CD4-positive, alpha-beta T cell treated with Interleukin-1 beta for 1 hour (primary cell): ENCODE measurements around the gene SPATA2L.
"Not testable (repeated sequence)": the region's sequence is repeated elsewhere in the genome, so short reads cannot be mapped to it uniquely, and the experiment has no call there.

Experiments used
- DNase-seq, 2 donors: peaks; one replicate each; pipeline ENCODE4 v3.0.0-alpha.2; 2020 to 2022

Gene SPATA2L

GRCh38 chr16:89706518-89707260 lies 5.2 kb upstream of the SPATA2L start:
- DNase-seq: no peak

DNA sequence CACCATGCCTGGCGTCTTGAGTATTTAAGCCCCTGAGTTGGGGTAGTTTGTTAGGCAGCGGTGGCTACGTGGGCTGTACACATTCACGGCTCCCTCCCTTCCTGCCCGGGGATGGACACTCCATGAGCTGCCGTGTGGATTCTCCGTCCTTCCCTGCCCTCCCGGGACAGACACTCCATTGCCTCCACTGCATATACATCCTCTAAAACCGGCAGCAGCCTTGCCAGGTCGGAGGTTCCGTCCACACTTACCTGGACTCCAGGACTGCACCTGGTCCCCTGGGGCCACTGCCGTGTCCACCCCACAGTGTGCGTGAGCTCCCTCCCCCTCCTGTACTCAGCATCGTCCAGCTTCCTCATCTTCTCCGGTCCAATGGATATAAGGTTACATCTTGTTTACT lies 3.5 kb upstream of the SPATA2L start:
- DNase-seq: no peak

DNA sequence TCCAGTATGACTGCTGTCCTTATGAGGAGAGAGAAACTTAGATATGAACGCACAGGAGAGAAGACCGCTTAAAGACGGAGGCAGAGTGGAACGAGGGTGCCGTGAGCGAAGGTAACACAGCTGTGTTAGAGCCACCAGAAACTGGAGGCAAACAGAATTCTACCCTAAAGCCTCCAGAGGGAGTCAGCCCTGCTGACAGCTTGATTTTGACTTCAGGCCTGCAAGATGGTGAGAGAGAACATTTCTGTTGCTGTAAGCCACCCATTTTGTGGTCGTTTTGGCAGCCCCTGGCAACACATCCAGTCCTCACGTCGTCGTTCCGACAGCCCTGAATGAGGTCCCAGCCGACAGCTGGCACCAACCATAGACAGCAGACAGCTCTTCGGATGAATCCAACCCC lies 2.8 kb upstream of the SPATA2L start:
- no peak for DNase-seq

DNA sequence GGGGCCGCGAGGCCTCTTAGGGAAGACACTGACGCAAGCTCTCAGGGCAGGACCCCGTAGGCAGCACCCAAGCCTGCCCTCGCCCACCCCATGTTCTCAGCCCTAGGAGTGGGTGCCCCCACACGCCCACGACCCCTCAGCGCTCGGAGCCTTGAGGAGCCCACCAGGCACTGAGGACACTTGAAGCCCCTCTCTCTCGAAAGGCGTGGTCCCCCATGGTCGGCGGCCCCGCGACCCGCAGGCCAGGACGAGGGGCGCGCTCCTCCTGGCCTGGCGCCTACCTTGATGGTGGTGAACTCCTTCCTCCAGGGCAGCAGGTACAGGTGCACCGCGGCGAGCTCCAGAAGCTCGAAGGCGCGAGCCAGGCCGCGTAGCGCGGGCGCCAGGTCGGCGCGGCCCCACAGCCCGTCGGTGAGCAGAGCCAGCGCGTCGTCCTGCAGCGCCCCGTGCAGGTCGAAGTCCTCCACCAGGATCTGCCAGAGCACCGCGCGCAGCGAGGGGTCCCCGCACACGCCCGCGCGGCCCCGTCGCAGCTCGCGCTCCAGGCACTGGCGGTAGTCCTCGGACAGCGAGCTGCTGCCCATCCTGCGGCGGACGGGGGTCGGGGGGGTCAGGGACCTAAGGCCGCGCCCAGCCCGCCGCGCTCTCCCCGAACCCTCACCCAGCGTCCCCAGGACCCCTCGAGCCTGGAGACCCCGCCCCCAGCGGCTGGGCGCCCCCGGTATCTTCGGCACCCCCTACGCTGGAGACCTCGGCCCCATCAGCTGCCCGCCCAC lies 668 bp downstream of the SPATA2L start:
- DNase-seq: peak; percentile 58 to 61

DNA sequence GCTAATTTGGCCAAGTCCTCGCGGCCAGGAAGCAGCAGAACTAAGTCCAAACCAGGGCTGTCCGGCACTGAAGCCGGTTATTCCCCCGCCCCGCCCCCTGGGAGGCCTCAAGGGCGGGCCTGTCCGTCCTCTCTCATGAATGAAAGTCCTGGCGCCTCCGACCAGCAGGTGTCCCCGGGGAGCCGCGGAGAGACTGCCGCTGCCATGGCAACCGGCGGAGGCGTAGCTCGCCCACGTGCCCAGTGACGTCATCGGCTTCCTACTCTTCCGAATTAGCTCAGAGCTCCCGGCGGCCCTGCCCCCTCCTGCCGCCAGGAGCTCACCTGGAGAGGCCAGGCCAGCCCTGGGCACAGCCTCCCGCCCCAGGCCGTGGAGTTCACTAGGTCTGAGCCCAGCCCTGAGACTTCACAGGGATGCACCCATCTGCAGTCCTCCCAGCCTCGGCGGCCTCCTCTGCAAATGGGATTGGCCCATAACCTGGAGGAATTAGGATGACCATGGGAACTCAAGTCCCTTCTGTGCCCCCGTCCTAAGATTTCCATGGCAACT lies 1.3 kb downstream of the SPATA2L start:
- peak; percentile 95 to 97 for DNase-seq

DNA sequence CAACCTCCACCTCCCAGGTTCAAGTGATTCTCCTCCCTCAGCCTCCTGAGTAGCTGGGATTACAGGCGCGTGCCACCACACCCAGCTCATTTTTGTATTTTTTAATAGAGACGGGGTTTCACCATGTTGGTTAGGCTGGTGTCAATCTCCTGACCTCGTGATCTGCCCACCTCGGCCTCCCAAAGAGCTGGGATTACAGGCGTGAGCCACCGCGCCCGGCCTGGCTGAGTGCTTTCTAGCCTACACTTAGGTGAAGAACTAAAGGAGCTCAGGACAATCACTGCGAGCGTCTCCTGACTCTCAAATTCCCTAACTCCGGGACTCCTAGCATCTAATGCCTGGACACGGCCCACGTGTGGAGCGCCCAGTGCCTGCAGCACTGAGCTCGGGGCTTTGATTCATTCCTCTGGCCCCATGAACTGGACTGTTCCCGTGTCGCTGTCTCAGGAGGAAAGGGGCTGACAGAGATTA lies 1.8 kb downstream of the SPATA2L start:
- not testable (repeated sequence) for DNase-seq

- DNase-seq: not testable (repeated sequence)
These were observed 2.8 kb downstream of the SPATA2L start for GRCh38 chr16:89698717-89699116.

- no peak for DNase-seq
These were observed 3.7 kb downstream of the SPATA2L start for GRCh38 chr16:89697616-89698331.

- no peak for DNase-seq
These were observed 4.3 kb downstream of the SPATA2L start for GRCh38 chr16:89697161-89697615.

GRCh38 chr16:89696670-89697128 lies 4.8 kb downstream of the SPATA2L start:
- DNase-seq: peak; percentile 54 to 57

GRCh38 chr16:89695875-89696669 lies 5.4 kb downstream of the SPATA2L start:
- no peak for DNase-seq

- DNase-seq: no peak
These were observed 6.2 kb downstream of the SPATA2L start for GRCh38 chr16:89695086-89695874.

DNA sequence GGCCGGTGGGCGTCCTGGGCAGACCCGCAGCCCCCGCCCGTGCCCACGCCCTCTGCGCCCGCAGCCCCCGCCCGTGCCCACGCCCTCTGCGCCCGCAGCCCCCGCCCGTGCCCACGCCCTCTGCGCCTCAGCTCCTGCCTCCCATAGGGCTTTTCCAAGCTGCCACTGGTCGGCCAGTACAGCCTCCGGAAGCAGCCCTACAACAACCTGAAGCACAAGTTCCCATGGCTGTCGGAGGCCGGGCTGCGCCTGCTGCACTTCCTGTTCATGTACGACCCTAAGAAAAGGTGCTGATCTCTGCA lies 6.8 kb downstream of the SPATA2L start:
- DNase-seq: not testable (repeated sequence)

DNA sequence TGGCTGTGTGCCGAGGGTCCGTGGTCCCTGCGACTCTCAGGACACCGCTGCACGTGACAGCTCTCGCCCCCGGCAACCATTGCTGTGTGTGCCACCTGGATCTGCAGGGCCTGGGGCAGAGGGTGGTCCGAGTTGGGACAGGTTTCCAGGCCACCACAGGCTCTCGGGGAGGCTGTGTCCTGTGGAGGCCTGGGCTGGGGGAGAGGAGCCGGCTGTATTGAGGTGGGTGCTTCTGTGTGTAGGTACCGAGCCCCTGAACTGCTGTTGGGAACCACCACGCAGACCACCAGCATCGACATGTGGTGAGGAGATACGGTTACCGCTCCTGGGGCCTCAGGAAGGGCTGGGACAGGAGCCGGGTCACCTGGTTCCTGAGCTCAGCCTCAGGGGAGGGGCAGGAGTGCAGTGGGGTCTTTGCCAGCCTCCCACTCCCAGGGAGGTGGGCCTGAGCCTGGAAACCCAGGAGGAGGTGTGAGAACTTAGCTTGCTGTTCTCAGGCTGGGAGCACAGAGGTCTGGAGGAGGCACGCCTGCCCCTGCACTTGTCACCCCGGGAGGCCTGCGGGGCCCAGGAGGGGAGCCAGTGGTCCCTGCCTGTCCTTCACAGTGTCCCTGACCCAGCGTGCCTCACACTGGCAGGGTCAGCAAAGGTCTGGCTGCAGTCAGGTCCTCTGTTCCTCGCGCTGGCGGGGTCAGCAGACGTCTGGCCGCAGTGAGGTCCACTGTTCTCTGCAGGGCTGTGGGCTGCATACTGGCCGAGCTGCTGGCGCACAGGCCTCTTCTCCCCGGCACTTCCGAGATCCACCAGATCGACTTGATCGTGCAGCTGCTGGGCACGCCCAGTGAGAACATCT lies 7.3 kb downstream of the SPATA2L start:
- no peak for DNase-seq

DNA sequence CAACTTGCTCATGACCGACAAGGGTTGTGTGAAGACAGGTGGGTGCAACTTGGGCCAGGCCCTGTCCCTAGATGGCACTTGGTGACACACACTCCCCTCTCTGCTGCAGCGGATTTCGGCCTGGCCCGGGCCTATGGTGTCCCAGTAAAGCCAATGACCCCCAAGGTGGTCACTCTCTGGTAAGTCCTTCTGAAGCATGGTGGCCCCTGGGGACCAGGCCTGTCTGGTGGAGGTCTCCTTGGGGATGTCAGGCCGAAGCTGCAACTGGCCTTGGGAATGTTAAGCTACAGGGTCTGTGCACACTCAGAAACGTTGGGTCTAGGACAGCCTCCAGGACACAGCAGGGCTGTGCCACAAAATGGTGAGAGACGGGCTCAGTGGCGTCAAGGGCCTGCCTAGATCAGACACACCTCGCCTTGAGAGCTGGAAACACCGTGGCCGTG lies 8.2 kb downstream of the SPATA2L start:
- DNase-seq: no peak

DNA sequence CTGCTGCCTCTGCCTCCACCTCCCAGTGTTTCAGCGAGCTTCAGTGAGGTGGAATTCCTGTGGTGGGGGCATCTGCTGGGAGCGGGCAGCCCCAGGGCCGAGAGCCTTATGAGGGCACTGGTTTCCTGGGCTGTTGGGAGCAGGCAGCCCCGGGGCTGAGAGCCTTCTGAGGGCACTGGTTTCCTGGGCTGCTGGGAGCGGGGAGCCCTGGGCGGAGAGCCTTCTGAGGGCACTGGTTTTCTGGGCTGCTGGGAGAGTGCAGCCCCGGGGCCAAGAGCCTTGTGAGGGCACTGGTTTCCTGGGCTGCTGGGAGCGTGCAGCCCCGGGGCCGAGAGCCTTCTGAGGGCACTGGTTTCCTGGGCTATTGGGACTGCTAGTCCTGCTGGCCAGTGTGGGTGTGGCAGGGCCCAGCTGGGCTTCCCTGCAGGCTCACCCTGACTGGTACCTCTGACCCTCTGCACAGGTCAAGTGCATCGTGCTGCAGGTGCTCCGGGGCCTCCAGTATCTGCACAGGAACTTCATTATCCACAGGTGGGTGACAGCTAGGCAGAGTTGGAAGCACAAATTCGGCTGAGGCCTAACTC lies 9.4 kb downstream of the SPATA2L start:
- no peak for DNase-seq

DNA sequence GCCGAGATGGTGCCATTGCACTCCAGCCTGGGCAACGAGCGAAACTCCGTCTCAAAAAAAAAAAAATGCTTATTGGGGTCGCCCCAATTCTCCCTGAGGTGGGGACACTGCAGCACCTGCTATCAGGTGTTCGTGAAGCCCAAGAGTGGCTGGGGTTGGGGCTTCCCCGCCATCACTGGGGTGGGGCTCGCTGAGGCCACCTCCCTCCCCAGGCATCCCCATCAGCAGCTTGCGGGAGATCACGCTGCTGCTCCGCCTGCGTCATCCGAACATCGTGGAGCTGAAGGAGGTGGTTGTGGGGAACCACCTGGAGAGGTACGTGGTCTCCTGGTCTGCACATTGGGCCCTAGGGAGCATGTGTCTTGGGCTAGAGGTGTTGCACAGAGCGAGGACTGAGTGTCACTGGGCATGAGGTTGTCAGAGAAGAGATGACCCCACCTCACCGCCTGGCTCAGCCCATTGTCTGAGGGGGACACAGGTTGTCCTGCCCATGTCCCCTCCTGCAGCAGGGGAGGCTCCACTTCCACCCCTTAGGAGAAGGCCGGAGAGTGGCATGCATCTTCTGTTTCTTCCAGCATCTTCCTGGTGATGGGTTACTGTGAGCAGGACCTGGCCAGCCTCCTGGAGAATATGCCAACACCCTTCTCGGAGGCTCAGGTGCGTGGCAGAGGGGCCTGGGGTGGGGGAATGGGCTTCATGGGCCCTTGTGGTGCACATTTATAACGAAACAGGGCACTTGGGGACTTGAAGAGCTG lies 10.1 kb downstream of the SPATA2L start:
- no peak for DNase-seq

DNA sequence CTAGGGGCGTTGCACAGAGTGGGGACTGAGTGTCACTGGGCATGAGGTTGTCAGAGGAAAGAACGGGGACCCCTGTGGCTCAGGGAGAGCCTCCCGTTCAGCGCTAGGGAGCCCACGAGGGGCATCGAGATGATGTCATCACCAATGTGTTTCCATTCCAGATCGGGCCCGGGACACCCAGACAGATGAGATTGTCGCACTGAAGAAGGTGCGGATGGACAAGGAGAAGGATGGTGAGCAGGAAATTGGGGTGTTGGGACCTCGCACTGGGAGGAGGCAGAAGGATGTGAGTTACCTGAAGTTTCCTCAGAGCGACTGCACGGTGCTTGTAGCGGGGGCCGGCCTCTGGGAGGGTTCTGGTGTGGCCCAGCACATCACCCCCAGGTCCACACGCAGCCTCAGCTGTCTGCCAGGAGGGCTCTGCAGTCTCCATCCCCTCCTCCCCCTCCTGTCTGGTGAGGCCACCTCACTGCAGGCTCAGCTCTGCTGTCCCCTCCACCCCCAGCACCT lies 11.1 kb downstream of the SPATA2L start:
- no peak for DNase-seq

DNA sequence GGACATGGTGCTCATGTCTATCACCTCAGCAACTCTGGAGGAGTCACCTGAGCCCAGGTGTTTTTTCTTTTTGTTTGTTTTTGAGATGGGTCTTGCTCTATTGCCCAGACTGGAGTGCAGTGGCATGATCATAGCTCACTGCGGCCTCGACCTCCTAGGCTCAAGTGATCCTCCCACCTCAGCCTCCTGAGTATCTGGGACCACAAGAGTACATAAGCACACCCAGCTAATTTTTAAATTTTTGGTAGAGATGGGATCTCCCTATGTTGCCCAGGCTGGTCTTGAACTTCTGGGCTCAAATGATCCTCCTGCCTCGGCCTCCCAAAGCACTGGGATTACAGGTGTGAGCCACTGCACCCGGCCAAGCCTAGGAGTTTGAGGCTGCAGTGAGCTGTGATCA lies 11.9 kb downstream of the SPATA2L start:
- not testable (repeated sequence) for DNase-seq
